Subcutaneous adipose tissue (tissue), 4 donors: ENCODE measurements around the gene SH2D4B. TPM values are rescaled to one million over a fixed set of nuclear protein-coding genes. Genes with fewer than 3 reads are reported as not detected.

ENCODE experiments used
- CTCF ChIP-seq: fragments of 450-650 bp; IDR thresholded peaks from one replicate; pipeline ENCODE4 v1.5.1; 2016; ENCODE audit warnings: low read depth, mild to moderate bottlenecking, control low read depth, antibody characterized with exemption, moderate library complexity
- total RNA-seq, 4 donors: library from RNA; depleted of rRNA; stranded (reverse); fragments of >200 nt; gene quantifications; one replicate each; pipeline ENCODE4 v1.1.0, GENCODE V29; 2016

SH2D4B gene
- total RNA-seq, 4 donors from 2014 or later, result 0.34 to 0.49 TPM; not detected in 2

- no peak for TF ChIP-seq CTCF
Observed at GRCh38 chr10:80544316-80544953, 6.7 kb downstream of the SH2D4B start.

GRCh38 chr10:80545258-80545881 is 7.7 kb downstream of the SH2D4B start:
- TF ChIP-seq CTCF, result no peak

GRCh38 chr10:80552151-80552646 is 14.5 kb downstream of the SH2D4B start:
- TF ChIP-seq CTCF, result no peak

GRCh38 chr10:80553436-80553835 is 15.7 kb downstream of the SH2D4B start:
- TF ChIP-seq CTCF, result no peak

- no peak for TF ChIP-seq CTCF
Observed at GRCh38 chr10:80554050-80554449, 16.3 kb downstream of the SH2D4B start.

GRCh38 chr10:80555415-80555814 is 17.7 kb downstream of the SH2D4B start:
- TF ChIP-seq CTCF, result no peak

- TF ChIP-seq CTCF, result no peak
Observed at GRCh38 chr10:80561950-80562349, 24.2 kb downstream of the SH2D4B start.
